Measurements from ENCODE around the gene SYNJ2.

SYNJ2 gene

GRCh38 chr6:158121335-158121734 is 139.7 kb downstream of the SYNJ2 start:
- no peak overlapping the region for H3K4me3 ChIP-seq (ENCODE audit: low read length)
- no peak for DNase-seq (ENCODE audit: low read depth)
- no peak for TF ChIP-seq CTCF (IDR thresholded peaks at IDR 0.05; ENCODE audit: insufficient read depth, low read depth, low read length, missing control alignments)

- no peak overlapping the region for H3K4me3 ChIP-seq (ENCODE audit: low read length)
- TF ChIP-seq CTCF (IDR thresholded peaks at IDR 0.05; ENCODE audit: insufficient read depth, low read depth, low read length, missing control alignments), result no peak
- peak; percentile 90 for DNase-seq (ENCODE audit: low read depth)
Measured at GRCh38 chr6:158122048-158122447, 140.4 kb downstream of the SYNJ2 start.

GRCh38 chr6:158124288-158124687 is 142.6 kb downstream of the SYNJ2 start:
- TF ChIP-seq CTCF (IDR thresholded peaks at IDR 0.05; ENCODE audit: insufficient read depth, low read depth, low read length, missing control alignments), result no peak
- no peak for DNase-seq (ENCODE audit: low read depth)

GRCh38 chr6:158125271-158125670 is 143.6 kb downstream of the SYNJ2 start:
- no peak overlapping the region for H3K4me3 ChIP-seq (ENCODE audit: low read length)
- no peak for DNase-seq (ENCODE audit: low read depth)
- TF ChIP-seq CTCF (IDR thresholded peaks at IDR 0.05; ENCODE audit: insufficient read depth, low read depth, low read length, missing control alignments), result no peak

More at GRCh38 chr6:158124288-158124687, 142.6 kb downstream of the SYNJ2 start:
- no peak overlapping the region for H3K4me3 ChIP-seq (ENCODE audit: low read length)

- no peak overlapping the region for H3K4me3 ChIP-seq (ENCODE audit: low read length)
- peak; percentile 46 for DNase-seq (ENCODE audit: low read depth)
- TF ChIP-seq CTCF (IDR thresholded peaks at IDR 0.05; ENCODE audit: insufficient read depth, low read depth, low read length, missing control alignments), result peak; percentile 45
Measured at GRCh38 chr6:158131926-158132325, 150.3 kb downstream of the SYNJ2 start.

- no peak overlapping the region for H3K4me3 ChIP-seq (ENCODE audit: low read length)
- peak; percentile 97 for DNase-seq (ENCODE audit: low read depth)
- no peak for TF ChIP-seq CTCF (IDR thresholded peaks at IDR 0.05; ENCODE audit: insufficient read depth, low read depth, low read length, missing control alignments)
Measured at GRCh38 chr6:158142789-158143188, 161.1 kb downstream of the SYNJ2 start.

- peak; percentile 48 for DNase-seq (ENCODE audit: low read depth)
- no peak overlapping the region for H3K4me3 ChIP-seq (ENCODE audit: low read length)
- peak; percentile 30 for TF ChIP-seq CTCF (IDR thresholded peaks at IDR 0.05; ENCODE audit: insufficient read depth, low read depth, low read length, missing control alignments)
Measured at GRCh38 chr6:158143700-158144099, 162.0 kb downstream of the SYNJ2 start.
